IMR-90 (cell line): ENCODE results near the gene SEMA6D. TPM values are rescaled to one million over a fixed set of nuclear protein-coding genes. Genes with fewer than 3 reads are reported as not detected.

Experiments used
- ATAC-seq: fragments of 200-7000 bp; cut with Tn5 transposase; 2 replicates; pipeline ENCODE4 v1.9.1; 2020; ENCODE audit warnings: low read depth, mild to moderate bottlenecking, moderate library complexity
- BruUV-seq: library from RNA; stranded (reverse); fragments of 400-500 nt; replicated peaks from 2 replicates; lab custom pipeline; 2021; lab: Mats Ljungman, UMichigan
- CTCF ChIA-PET: fragments of 300-600 bp; formaldehyde crosslinking; extraction: SDS; loops from one replicate; lab custom pipeline; 2021; ENCODE audit warnings: antibody characterized with exemption; lab: Yijun Ruan, JAX
- POLR2A ChIA-PET: fragments of 300-600 bp; sonication (Branson Sonifier 250); formaldehyde crosslinking; loops from one replicate; lab custom pipeline; 2022; ENCODE audit warnings: antibody characterized with exemption; ENCODE audit not compliant: unreplicated experiment; lab: Charles Lee
- DNase-seq: peaks from one replicate; pipeline ENCODE4 v3.0.0; 2013
- H2AFZ ChIP-seq: replicated peaks from 2 replicates; pipeline ENCODE3; 2013; ENCODE audit warnings: low read length, mild to moderate bottlenecking; ENCODE audit not compliant: poor library complexity
- H2AK5ac ChIP-seq: 2 replicates; pipeline ENCODE4 v1.6.1; 2013; ENCODE audit warnings: low read depth, low read length, inconsistent platforms
- H2AK9ac ChIP-seq: replicated peaks from 2 replicates; pipeline ENCODE3; 2013; ENCODE audit warnings: mild to moderate bottlenecking, low read depth, low read length, moderate library complexity; ENCODE audit not compliant: poor library complexity
- H2BK120ac ChIP-seq: 2 replicates; pipeline ENCODE4 v1.6.1; 2013; ENCODE audit warnings: low read depth, low read length, inconsistent platforms
- H2BK15ac ChIP-seq: 3 replicates; pipeline ENCODE4 v1.6.1; 2013; ENCODE audit warnings: low read depth, low read length, inconsistent platforms
- H2BK20ac ChIP-seq: 2 replicates; pipeline ENCODE4 v1.6.1; 2013; ENCODE audit warnings: low read depth, mild to moderate bottlenecking, inconsistent platforms, low read length, moderate library complexity
- H2BK5ac ChIP-seq: 2 replicates; pipeline ENCODE4 v1.6.1; 2013; ENCODE audit warnings: mild to moderate bottlenecking, low read depth, low read length, inconsistent platforms; ENCODE audit not compliant: poor library complexity, severe bottlenecking
- H3K14ac ChIP-seq: replicated peaks from 2 replicates; pipeline ENCODE4 v1.6.1; 2013; ENCODE audit warnings: low read depth, low read length, inconsistent platforms
- H3K18ac ChIP-seq: 2 replicates; pipeline ENCODE4 v1.6.1; 2013; ENCODE audit warnings: low read depth, low read length, control low read depth
- H3K23ac ChIP-seq: 2 replicates; pipeline ENCODE4 v1.6.1; 2013; ENCODE audit warnings: low read depth, low read length, inconsistent platforms
- H3K27ac ChIP-seq: 2 replicates; pipeline ENCODE4 v1.5.1; 2013; ENCODE audit warnings: mild to moderate bottlenecking, control low read depth, low read length; ENCODE audit not compliant: insufficient read depth
- H3K27me3 ChIP-seq: 2 replicates; pipeline ENCODE4 v1.6.1; 2013; ENCODE audit warnings: low read length; ENCODE audit not compliant: control insufficient read depth, insufficient read depth
- H3K36me3 ChIP-seq: 2 replicates; pipeline ENCODE4 v1.6.1; 2013; ENCODE audit warnings: low read length, mixed read lengths; ENCODE audit not compliant: control insufficient read depth, insufficient read depth
- H3K4ac ChIP-seq: 2 replicates; pipeline ENCODE4 v1.6.1; 2013; ENCODE audit warnings: low read depth, low read length, inconsistent platforms
- H3K4me1 ChIP-seq: 2 replicates; pipeline ENCODE4 v1.6.1; 2013; ENCODE audit warnings: low read length, mixed read lengths; ENCODE audit not compliant: control insufficient read depth, insufficient read depth
- H3K4me2 ChIP-seq: 2 replicates; pipeline ENCODE4 v1.6.1; 2013; ENCODE audit warnings: low read depth, mild to moderate bottlenecking, control low read depth, low read length, moderate library complexity
- H3K4me3 ChIP-seq: 2 replicates; pipeline ENCODE4 v1.5.1; 2013; ENCODE audit warnings: low read depth, mild to moderate bottlenecking, control low read depth, low read length, moderate library complexity; ENCODE audit not compliant: insufficient read depth
- H3K56ac ChIP-seq: 2 replicates; pipeline ENCODE4 v1.6.1; 2013; ENCODE audit warnings: low read length, inconsistent platforms; ENCODE audit not compliant: insufficient read depth; ENCODE audit errors: extremely low read depth
- H3K79me1 ChIP-seq, 2 experiments: 2 replicates each; pipeline ENCODE4 v1.6.1; 2013; ENCODE audit warnings: low read length in 2 of 2, inconsistent platforms in 1 of 2, low read depth in 1 of 2
- H3K9ac ChIP-seq: 2 replicates; pipeline ENCODE4 v1.6.1; 2013; ENCODE audit warnings: low read depth, low read length, control low read depth
- H3K9me1 ChIP-seq: 2 replicates; pipeline ENCODE4 v1.6.1; 2013; ENCODE audit warnings: low read length, inconsistent platforms; ENCODE audit not compliant: insufficient read depth
- H3K9me3 ChIP-seq: 2 replicates; pipeline ENCODE4 v1.6.1; 2013; ENCODE audit warnings: low read length; ENCODE audit not compliant: control insufficient read depth, insufficient read depth
- H4K20me1 ChIP-seq: 2 replicates; pipeline ENCODE4 v1.6.1; 2013; ENCODE audit warnings: low read length, inconsistent platforms; ENCODE audit not compliant: insufficient read depth
- H4K5ac ChIP-seq: 2 replicates; pipeline ENCODE4 v1.6.1; 2013; ENCODE audit warnings: mild to moderate bottlenecking, low read depth, low read length, control low read depth
- H4K8ac ChIP-seq, 2 experiments: 2 replicates each; pipeline ENCODE4 v1.6.1; 2013; ENCODE audit warnings: low read depth in 2 of 2, low read length in 2 of 2, control low read depth in 1 of 2, inconsistent platforms in 1 of 2
- H4K91ac ChIP-seq: 2 replicates; pipeline ENCODE4 v1.6.1; 2013; ENCODE audit warnings: low read depth, low read length, inconsistent platforms; ENCODE audit not compliant: insufficient read depth
- BHLHE40 ChIP-seq: fragments of 150-350 bp; IDR thresholded peaks from 2 replicates; pipeline ENCODE4 v1.6.1; 2016; ENCODE audit warnings: mild to moderate bottlenecking, low read depth, low read length
- CEBPB ChIP-seq: IDR thresholded peaks from 2 replicates; pipeline ENCODE4 v1.6.1; 2012; ENCODE audit warnings: low read depth, low read length, improper control_type of control experiment
- CHD1 ChIP-seq: IDR thresholded peaks from 2 replicates; pipeline ENCODE4 v1.6.1; 2012; ENCODE audit warnings: low read depth, low read length, improper control_type of control experiment
- CTCF ChIP-seq: conservative IDR thresholded peaks from 2 replicates; pipeline ENCODE4 v1.5.1; 2012; ENCODE audit warnings: mild to moderate bottlenecking, low read depth, low read length, improper control_type of control experiment
- ELK1 ChIP-seq: fragments of 150-350 bp; IDR thresholded peaks from 2 replicates; pipeline ENCODE4 v1.6.1; 2016; ENCODE audit warnings: low read depth, mild to moderate bottlenecking, low read length, moderate library complexity, borderline replicate concordance
- FOS ChIP-seq: fragments of 150-350 bp; IDR thresholded peaks from 2 replicates; pipeline ENCODE4 v1.6.1; 2016; ENCODE audit warnings: low read depth, low read length
- MAFK ChIP-seq: IDR thresholded peaks from 2 replicates; pipeline ENCODE4 v1.6.1; 2012; ENCODE audit warnings: low read depth, low read length, improper control_type of control experiment
- MAZ ChIP-seq: IDR thresholded peaks from 2 replicates; pipeline ENCODE4 v1.6.1; 2012; ENCODE audit warnings: low read depth, mild to moderate bottlenecking, low read length, improper control_type of control experiment, moderate library complexity, borderline replicate concordance
- MXI1 ChIP-seq: IDR thresholded peaks from 2 replicates; pipeline ENCODE4 v1.6.1; 2012; ENCODE audit warnings: low read depth, mild to moderate bottlenecking, low read length, moderate library complexity, borderline replicate concordance
- NFE2L2 ChIP-seq: fragments of 150-350 bp; IDR thresholded peaks from 2 replicates; pipeline ENCODE4 v1.6.1; 2016; ENCODE audit warnings: low read depth, mild to moderate bottlenecking, low read length
- POLR2A ChIP-seq: IDR thresholded peaks from 2 replicates; pipeline ENCODE4 v1.6.1; 2012; ENCODE audit warnings: mild to moderate bottlenecking, low read depth, low read length
- RAD21 ChIP-seq: IDR thresholded peaks from 2 replicates; pipeline ENCODE4 v1.6.1; 2012; ENCODE audit warnings: low read length, improper control_type of control experiment
- RCOR1 ChIP-seq: IDR thresholded peaks from 2 replicates; pipeline ENCODE4 v1.6.1; 2012; ENCODE audit warnings: mild to moderate bottlenecking, low read length, improper control_type of control experiment; ENCODE audit not compliant: insufficient replicate concordance
- RFX5 ChIP-seq: IDR thresholded peaks from 2 replicates; pipeline ENCODE4 v1.8.0; 2012; ENCODE audit warnings: low read depth, mild to moderate bottlenecking, low read length, moderate library complexity
- SMC3 ChIP-seq: fragments of 150-350 bp; IDR thresholded peaks from 2 replicates; pipeline ENCODE4 v1.6.1; 2016; ENCODE audit warnings: low read depth, mild to moderate bottlenecking, antibody characterized with exemption, low read length, moderate library complexity
- USF2 ChIP-seq: fragments of 150-350 bp; IDR thresholded peaks from 2 replicates; pipeline ENCODE4 v1.6.1; 2017; ENCODE audit warnings: mild to moderate bottlenecking, antibody characterized with exemption, low read length, low read depth
- WGBS, 2 experiments: methylation state at CpG; one replicate each; pipeline versions ENCODE4 v1.1.5 to v1.1.7; 2013; ENCODE audit warnings: missing lambda C conversion rate in 2 of 2; ENCODE audit not compliant: insufficient read length in 1 of 2; ENCODE audit errors: extremely low coverage in 2 of 2; 5-methylcytosine and 5-hydroxymethylcytosine counted together
- dilution Hi-C: fragments of 300-500 bp; cut with HindIII; formaldehyde crosslinking; loops from one replicate; pipeline ENCODE4 v1.14.3; 2018; ENCODE audit warnings: low sequenced_read_pairs; ENCODE audit not compliant: unreplicated experiment
- in situ Hi-C: fragments of 300-500 bp; cut with MboI; formaldehyde crosslinking; loops from 3 replicates; pipeline ENCODE4 v1.14.3; 2019; ENCODE audit warnings: low sequenced_read_pairs, inconsistent platforms, mixed read lengths
- intact Hi-C: fragments of 100-400 bp; cut with micrococcal nuclease; formaldehyde crosslinking; loops from 2 replicates; pipeline ENCODE4 v1.10.0; 2022
- polyA plus RNA-seq, 3 experiments: library from polyadenylated mRNA; depleted of rRNA; stranded (reverse); fragments of >200 nt; gene quantifications; 2 replicates each; pipeline ENCODE4 v1.2.3, GENCODE V29; 2012; ENCODE audit warnings: low replicate concordance in 1 of 3
- total RNA-seq: library from RNA; depleted of rRNA; stranded (reverse); fragments of >200 nt; gene quantifications from 2 replicates; pipeline ENCODE4 v1.2.3, GENCODE V29; 2012

Gene SEMA6D
- total and polyA plus RNA-seq, 2 of the 4 experiments (the other 2 are of a cell fraction) = 12.6 to 17.4 TPM

GRCh38 chr15:47744973-47745372 is 27.7 kb downstream of the SEMA6D start:
- Histone ChIP-seq H2AK5ac (no peak overlapping the region), H3K14ac (no peak overlapping the region), H3K23ac (no peak overlapping the region), H3K27me3 (no peaks in the 10 kb centered on the region), H3K9ac (no peak overlapping the region), H3K4me3 (no peak overlapping the region), H2AFZ (no peak overlapping the region), H4K8ac (no peak overlapping the region), H2BK120ac (no peak overlapping the region), H3K27ac (no peak overlapping the region), H3K79me1 (peaks cover 8 to 47% of the 10 kb centered on the region in 2 experiments; a peak in 3 of 4 replicates), H2BK5ac (no peak overlapping the region), H2BK15ac (no peak overlapping the region), H3K4ac (no peak overlapping the region), H3K4me1 (peaks cover 3% of the 10 kb centered on the region), H3K18ac (no peak overlapping the region), H4K5ac (no peak overlapping the region), H3K9me1 (peaks cover 16% of the 10 kb centered on the region), H2AK9ac (no peak overlapping the region), H4K20me1 (no peaks in the 10 kb centered on the region), H4K91ac (no peak overlapping the region), H3K36me3 (peaks cover 9% of the 10 kb centered on the region), H3K4me2 (no peak overlapping the region), H3K56ac (no peak overlapping the region), H3K9me3 (no peaks in the 10 kb centered on the region), H2BK20ac (no peak overlapping the region)
- no TSS peak for BruUV-seq
- dilution Hi-C loops = no loop called here
- POLR2A ChIA-PET = no interaction called here
- TF ChIP-seq FOS = no peak
- TF ChIP-seq SMC3 = no peak
- TF ChIP-seq MXI1 = no peak
- no peak for TF ChIP-seq BHLHE40
- TF ChIP-seq RAD21 = no peak
- no peak for TF ChIP-seq USF2
- no peak for TF ChIP-seq NFE2L2
- no peak for TF ChIP-seq RFX5
- TF ChIP-seq CTCF = no peak
- TF ChIP-seq ELK1 = no peak
- no peak for TF ChIP-seq CHD1
- no peak for TF ChIP-seq POLR2A
- TF ChIP-seq MAZ = no peak
- TF ChIP-seq MAFK = no peak
- no peak for TF ChIP-seq CEBPB
- TF ChIP-seq RCOR1 = no peak
- no peak for ATAC-seq
- no CpG with 5 or more reads among the region's 2 CpGs for WGBS, 2 experiments
- no peak for DNase-seq
- intact Hi-C loops = no loop called here
- in situ Hi-C loops = no loop called here
- CTCF ChIA-PET = no interaction called here
